ENCODE data around the gene COL7A1. TPM values are rescaled to one million over a fixed set of nuclear protein-coding genes. Genes with fewer than 3 reads are reported as not detected.
"Not testable (repeated sequence)": the region's sequence is repeated elsewhere in the genome, so short reads cannot be mapped to it uniquely, and the experiment has no call there.

Gene COL7A1
- polyA plus RNA-seq, 12 donors, result 4.3 to 163 (median 7.9) TPM; not detected in 1

DNA sequence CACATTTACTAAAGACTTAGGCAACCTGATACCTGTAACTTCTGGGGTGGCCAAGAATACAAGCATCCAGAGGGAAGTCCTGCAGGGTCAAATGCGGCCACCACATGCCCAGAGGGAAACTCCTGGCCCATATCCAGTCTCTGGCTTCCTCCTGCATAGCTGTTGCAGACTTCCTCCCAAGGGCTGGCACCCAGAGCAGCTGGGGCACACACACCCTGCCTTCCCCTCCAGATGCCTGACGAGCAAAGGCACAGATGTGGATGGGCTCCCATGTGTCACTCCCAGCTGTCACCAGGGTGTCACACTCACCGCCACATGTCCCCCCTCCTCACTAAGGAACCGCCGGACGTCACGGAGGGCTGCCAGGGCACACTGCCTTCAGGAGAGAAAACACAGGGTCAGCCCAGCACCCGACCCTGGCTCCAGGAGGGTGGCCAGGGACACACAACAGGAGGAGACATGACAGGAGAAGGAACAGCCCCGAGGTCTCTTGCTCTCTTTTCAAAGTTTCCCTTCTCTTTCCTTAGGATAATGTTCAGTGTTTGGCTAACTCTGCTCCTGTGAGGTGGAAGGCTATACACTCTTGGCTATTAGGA is 51.8 kb downstream of the COL7A1 start:
- DNase-seq, result no peak

DNA sequence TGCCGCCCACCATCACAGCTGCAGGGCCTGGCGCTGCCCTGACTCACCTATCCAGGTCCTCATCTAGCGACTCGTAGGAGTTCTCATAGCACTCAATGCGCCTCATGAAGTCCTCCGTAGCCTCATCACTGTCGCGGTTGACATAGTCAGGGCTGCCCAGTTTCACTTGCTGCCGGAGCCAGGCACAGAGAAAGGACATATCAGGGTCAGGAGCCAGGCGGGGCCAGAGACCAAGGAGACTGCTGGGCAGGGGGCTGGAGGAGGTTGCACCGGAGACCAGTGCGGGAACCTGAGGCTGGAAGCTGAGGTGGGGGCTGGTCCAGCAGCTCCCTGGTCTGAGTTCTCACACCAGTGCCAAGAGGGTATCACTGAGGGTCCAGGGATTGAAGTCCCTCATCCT is 56.7 kb downstream of the COL7A1 start:
- DNase-seq, result no peak

DNA sequence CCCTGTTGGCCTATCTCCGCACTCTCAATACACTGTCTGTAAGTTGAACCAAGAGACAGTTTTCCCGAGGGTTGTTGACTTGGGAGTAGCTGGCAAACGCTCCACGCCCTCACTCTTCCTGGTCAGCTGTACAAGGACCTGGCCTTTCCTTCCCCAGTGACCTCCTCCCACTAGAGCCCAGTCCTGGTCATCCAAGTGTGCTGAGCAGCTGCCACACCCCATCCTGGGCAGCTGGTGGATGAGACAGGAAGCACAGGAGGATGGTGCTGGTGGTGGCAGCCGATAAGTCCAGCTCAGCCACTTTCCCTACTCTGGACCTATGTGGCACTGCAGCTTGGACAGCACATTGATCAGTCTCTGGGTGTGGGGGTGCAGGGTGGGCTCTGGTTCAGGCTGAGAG is 58.3 kb downstream of the COL7A1 start:
- no peak for DNase-seq

DNA sequence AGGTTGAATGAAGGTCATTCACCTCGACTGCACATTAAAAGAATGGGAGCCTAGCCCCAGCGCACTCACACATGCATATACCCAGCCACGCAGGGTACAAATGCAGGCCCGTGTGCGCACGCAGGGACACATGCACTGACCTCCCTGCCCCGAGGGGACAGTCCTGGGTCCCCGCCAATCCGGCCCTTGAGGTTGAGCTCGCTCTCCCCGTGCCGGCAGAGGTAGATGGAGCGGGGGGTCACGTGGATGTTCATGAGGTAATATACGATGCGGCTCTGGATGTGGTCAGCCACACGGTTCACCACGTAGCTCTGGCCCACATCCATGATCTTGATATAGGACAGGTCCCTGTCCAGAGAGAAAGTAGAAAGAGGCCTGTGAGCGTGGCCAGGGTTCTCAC is 59.0 kb downstream of the COL7A1 start:
- no peak for DNase-seq

DNA sequence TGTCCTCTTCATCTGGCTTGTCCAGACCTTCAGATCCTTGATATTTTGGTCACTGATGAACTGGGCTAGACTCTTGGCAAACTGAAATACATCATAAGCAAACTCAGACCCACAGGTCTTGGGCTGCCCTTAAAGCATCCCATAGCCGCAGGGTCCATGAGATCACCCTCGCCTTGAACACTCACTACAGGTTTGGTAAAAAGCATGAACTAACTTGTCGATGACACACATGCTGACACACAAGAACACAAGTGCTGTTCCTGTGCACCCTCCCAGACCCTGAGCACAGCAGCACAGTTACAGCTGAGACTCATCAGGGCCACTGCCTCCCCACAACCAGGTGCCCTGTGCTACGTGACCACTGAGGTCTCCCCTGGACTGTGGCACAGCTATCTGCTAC is 59.6 kb downstream of the COL7A1 start:
- DNase-seq, result no peak

DNA sequence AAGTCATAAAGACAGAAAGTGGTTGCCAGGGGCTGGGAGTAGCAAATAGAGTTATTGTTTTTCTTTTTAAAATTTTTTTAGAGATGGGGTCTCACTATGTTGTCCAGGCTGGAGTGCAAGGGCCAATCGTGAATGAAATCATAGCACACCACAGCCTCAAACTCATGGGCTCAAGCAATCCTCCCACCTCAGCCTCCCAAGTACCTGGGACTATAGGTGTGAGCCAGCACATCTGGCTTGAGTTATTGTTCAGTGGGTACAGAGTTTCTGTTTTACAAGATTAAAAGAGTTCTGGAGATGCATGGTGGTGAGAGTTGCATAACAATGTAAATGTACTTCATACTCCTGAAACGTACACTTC is 62.2 kb downstream of the COL7A1 start:
- no peak for DNase-seq

DNA sequence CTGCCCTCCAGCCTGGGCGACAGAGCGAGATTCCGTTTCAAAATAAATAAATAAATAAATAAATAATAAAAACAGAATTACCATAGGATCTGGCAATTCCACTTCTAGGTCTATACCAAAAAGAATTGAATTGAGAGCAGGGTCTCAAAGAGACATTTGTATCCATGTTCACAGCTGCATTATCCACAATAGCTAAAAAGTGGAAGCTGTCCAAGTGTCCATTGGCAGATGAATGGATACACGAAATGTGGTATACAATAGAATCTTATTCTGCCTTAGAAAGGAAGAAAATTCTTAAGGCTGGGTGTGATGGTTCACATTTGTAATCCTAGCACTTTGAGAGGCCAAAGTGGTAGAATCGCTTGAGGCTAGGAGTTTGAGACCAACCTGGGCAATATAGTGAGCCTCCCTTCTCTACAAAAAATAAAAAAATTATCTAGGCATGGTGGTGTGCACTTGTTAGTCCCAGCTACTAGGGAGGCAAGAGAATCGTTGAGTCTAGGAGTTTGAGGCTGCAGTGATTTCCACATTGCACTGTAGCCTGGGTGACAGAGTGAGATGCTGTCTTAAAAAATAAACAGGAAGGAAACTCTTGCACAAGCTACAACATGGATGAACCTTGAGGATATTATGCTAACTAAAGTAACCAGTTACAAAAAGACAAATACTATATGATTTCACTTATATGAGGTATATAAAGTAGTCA is 62.7 kb downstream of the COL7A1 start:
- DNase-seq, result no peak

DNA sequence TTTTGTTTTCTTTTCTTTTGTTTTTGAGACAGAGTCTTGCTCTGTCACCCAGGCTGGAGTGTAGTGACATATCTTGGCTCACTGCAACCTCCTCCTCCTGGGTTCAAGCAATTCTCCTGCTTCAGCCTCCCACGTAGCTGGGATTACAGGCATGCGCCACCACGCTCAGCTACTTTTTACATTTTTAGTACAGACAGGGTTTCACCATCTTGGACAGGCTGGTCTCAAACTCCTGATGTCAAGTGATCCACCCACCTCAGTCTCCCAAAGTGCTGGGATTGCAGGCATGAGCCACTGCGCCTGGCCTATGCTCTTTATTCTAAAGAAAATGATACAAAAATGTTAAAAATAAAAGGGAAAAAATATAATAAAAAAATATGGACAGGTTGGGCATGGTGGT is 64.4 kb downstream of the COL7A1 start:
- DNase-seq, result not testable (repeated sequence)

DNA sequence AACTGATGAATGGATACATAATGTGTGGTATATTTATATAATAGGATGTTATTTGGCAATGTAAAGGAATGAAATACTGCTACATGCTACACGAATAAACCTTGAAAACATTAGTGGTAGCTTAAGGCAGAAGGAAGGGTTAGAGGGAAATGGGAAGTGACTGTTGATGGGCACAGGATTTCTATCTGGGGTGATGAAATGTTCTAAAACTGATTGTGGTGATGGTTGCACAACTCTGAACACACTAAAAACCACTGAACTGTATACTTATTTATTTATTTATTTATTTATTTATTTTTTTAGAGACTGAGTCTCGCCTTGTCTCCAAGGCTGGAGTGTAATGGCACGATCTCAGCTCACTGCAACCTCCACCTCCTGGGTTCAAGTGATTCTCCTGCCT is 66.4 kb downstream of the COL7A1 start:
- DNase-seq, result no peak

DNA sequence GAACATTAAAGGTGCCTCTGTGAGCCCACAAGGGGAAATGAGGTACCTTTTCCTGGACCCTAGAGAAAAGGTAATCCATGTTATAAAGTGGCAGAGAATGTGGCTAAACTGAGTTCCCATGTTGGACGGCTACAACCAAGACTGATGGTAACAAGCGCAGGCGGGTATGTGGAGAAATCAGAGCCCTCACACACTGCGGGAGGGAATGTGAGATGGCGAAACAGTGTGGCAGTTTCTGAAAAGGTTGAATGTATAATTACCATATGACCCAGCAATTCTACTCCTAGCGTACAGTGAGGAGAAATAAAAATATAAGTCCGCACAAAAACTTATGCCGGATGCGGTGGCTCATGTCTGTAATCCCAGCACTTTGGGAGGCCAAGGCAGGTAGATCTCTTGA is 67.1 kb downstream of the COL7A1 start:
- no peak for DNase-seq

DNA sequence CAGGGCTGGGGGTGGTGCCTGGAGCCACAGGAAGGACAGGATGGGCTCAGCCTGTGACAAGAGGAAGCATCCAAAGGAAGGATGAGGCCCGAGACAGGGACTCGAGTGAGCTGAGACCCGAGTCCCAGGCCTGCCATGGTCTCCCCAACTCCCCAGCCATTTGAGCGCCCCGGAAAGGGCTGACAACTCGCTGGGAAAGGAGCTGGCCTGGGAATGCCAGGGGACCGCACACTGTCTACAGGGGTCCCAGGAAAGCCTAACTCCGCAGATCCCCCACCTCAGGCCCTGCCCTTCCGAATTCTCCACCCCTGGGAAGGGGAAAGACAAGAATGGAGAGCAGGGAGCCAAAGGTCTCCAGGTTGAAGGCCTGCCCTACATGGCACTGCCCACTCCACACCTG is 70.2 kb downstream of the COL7A1 start:
- no peak for DNase-seq

DNA sequence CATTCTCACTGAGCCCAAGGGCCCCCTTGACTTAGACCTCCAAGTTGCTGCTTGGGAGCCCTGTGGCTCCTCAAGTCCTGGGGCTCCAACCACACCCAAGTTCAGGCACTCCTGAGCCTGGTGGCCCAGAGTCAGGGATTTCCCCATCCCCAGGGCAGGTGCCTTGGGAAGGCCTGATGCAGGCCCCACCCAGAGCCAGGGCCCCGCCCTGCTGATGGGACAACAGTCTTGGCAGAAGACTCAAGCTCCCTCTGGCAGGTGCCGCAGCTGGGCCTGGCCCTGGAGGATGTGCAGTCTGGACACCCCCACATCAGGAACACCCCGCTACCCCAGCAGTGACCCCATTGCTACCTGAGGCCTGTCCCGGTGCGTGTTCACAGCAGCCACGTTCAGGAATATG is 73.5 kb downstream of the COL7A1 start:
- DNase-seq, result no peak

DNA sequence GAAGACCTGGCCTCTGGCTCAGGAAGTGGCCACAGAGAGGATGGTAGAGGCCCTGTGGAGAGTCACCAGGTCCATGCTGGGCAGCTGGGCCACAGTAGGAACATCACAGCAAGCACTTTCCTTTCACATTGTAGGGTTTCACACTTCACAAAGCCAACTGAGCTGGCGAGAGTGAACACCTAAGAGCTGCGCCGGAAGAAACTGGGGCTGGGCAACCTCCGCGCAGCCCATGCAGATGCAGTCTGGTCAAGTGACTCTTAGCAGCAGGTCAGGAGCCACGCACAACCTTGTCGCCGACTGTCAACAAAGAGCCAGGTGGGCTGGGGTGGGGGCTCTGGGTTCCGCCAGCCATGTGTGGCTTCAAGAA is 75.9 kb downstream of the COL7A1 start:
- no peak for DNase-seq

DNA sequence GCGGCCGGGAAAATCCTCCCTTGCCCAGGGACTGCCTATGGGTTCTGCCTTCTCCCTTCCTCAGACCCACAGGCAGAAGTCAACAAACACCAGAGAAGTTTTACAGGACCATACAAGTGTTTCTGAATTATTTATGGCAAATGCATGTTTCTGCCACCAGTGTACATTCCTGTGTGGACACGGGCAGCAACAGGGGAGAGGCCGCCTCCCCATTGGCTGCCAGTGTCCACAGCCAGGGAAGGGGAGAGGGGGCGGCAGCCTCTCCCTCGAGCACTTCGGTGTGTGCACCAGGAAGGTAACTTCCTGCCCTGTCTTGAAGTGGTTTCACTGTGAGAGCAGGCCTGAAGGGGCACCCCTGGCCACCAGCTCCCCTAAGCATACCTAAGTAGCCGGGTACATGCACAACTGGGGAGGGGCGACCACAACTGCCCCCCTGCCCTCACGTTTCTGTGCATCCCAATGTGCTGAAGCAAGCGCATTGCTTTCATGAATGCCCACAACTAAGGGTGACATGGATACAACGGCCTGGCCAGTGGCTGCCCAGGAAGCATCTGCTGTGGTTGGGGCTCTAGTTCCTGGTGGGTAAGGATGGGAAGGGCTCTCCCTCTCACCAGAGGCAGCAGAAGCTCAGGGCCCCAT is 76.4 kb downstream of the COL7A1 start:
- DNase-seq, result no peak

DNA sequence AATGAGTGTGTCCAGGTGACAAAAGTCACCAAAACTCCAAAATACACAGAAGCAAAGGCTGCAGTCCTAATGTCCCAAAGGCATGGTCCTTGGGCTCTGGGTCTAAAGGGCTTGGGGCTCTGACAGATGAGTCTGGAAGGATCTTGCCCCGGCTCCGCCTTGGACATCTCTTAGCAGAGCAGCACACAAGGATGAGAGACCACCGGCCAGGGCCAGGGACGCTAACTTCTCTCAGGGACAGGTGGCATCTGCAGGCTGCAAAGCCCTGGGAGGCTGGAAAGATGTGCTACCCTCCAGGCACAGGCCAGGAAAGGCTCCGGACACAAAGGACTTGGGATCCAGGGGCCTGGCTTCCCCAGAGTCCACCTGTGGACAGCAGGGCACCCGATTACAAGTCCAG is 77.1 kb downstream of the COL7A1 start:
- no peak for DNase-seq

DNA sequence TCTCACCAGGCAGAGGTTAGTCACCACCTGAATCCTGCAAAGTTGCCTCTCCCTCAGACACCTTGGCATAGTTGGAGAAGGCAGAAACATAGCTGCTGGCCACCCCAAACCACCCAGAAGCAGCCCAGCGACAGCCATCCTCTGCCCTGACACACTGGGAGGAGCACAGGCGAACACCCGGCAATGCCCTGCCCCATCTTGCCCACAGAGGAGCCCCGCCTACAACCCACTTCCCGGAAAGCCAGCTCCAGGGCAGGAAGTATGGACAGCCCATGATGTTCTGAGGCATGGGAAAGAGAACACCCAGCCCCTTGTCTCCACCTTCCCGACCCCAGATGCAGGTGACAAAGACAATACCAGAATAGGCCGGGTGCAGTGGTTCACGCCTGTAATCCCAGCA is 78.6 kb downstream of the COL7A1 start:
- no peak for DNase-seq

DNA sequence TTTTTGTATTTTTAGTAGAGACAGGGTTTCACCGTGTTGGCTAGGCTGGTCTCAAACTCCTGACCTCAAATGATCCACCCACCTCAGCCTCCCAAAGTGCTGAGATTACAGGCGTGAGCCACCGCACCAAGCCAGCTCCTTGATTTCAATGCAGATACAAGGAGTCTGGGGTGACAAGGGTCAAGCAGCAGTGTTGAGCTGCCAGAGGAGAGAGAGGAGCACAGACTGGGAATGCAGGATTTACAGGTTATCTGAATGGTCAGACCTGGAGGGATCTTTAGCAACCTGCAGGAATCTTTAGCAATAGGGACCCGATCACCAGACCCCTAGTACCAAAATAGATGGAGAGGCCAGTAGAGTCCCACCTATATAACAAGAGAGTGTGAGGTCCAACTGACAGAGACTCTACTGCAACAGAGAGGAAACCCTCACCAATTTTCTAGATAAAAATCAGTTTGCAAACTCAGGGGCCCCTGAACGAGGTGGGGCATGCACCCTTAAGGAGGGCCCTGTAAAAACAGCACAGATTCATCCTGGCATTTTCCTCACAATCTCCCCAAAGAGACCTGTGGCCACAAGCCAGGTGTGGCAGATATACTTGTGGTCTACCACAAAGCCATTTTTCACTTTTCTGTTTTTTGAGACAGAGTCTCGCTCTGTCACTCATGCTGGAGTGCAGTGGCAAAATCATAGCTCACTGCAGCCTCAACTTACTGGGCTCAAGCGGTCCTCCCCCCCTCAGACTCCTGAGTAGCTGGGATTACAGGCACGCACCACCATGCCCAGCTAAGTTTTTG is 80.5 kb downstream of the COL7A1 start:
- DNase-seq, result no peak

Other genes with a start within 250 kb of the COL7A1 start
- gene FBXW12, start 223.1 kb downstream of the COL7A1 start, polyA plus RNA-seq (ENCODE audit: insufficient read length in 12 of 12), result under 1 TPM in 7 of 12 donors, not detected in 5; 0.11 to 0.39 (median 0.15) TPM
- gene PLXNB1, start 165.2 kb downstream of the COL7A1 start, polyA plus RNA-seq (ENCODE audit: insufficient read length in 12 of 12), result 10 to 100 TPM in 11 of 12 donors, not detected in 1; 14.8 to 58.1 (median 21.6) TPM
- gene CCDC51, start 155.2 kb downstream of the COL7A1 start, polyA plus RNA-seq (ENCODE audit: insufficient read length in 12 of 12), result 10 to 100 TPM in 9 of 12 donors, 1 to 10 TPM in 2, not detected in 1; 8.9 to 22.3 (median 11.0) TPM
- gene TMA7, start 155.1 kb downstream of the COL7A1 start, polyA plus RNA-seq (ENCODE audit: insufficient read length in 12 of 12), result 100 to 1,000 TPM in 11 of 12 donors, not detected in 1; 164 to 331 (median 188) TPM
- 10 to 100 TPM in 1 of 12 donors, 1 to 10 TPM in 10, not detected in 1; 7.4 to 13.6 (median 8.7) TPM for gene ATRIP, start 148.6 kb downstream of the COL7A1 start, polyA plus RNA-seq (ENCODE audit: insufficient read length in 12 of 12)
- 100 to 1,000 TPM in 1 of 12 donors, 10 to 100 TPM in 10, not detected in 1; 51.7 to 115 (median 67.4) TPM for gene SHISA5, start 91.2 kb downstream of the COL7A1 start, polyA plus RNA-seq (ENCODE audit: insufficient read length in 12 of 12)
- gene PFKFB4, start 38.5 kb downstream of the COL7A1 start, polyA plus RNA-seq (ENCODE audit: insufficient read length in 12 of 12), result 1 to 10 TPM in 10 of 12 donors, not detected in 2; 3.1 to 7.4 (median 5.6) TPM
- 1 to 10 TPM in 1 of 12 donors, under 1 TPM in 3, not detected in 8; 0.25 to 6.5 (median 0.68) TPM for gene UCN2, start 31.5 kb downstream of the COL7A1 start, polyA plus RNA-seq (ENCODE audit: insufficient read length in 12 of 12)
- gene UQCRC1, start 14.3 kb upstream of the COL7A1 start, polyA plus RNA-seq (ENCODE audit: insufficient read length in 12 of 12), result 100 to 1,000 TPM in 11 of 12 donors, not detected in 1; 121 to 187 (median 168) TPM
- under 1 TPM in 1 of 12 donors, not detected in 11; 0.51 TPM for gene TMEM89, start 26.4 kb upstream of the COL7A1 start, polyA plus RNA-seq (ENCODE audit: insufficient read length in 12 of 12)
- gene SLC26A6, start 40.1 kb upstream of the COL7A1 start, polyA plus RNA-seq (ENCODE audit: insufficient read length in 12 of 12), result 10 to 100 TPM in 4 of 12 donors, 1 to 10 TPM in 7, not detected in 1; 6.9 to 46.2 (median 8.5) TPM
- gene CELSR3, start 67.6 kb upstream of the COL7A1 start, polyA plus RNA-seq (ENCODE audit: insufficient read length in 12 of 12), result 1 to 10 TPM in 1 of 12 donors, under 1 TPM in 10, not detected in 1; 0.26 to 8.9 (median 0.54) TPM
- 10 to 100 TPM in 2 of 12 donors, 1 to 10 TPM in 9, not detected in 1; 5.2 to 17.8 (median 7.7) TPM for gene NCKIPSD, start 90.6 kb upstream of the COL7A1 start, polyA plus RNA-seq (ENCODE audit: insufficient read length in 12 of 12)
- gene IP6K2, start 121.9 kb upstream of the COL7A1 start, polyA plus RNA-seq (ENCODE audit: insufficient read length in 12 of 12), result 100 to 1,000 TPM in 3 of 12 donors, 10 to 100 TPM in 8, not detected in 1; 64.8 to 144 (median 77.8) TPM